Measurements from ENCODE around the gene MAP7D2. TPM values are rescaled to one million over a fixed set of nuclear protein-coding genes. Genes with fewer than 3 reads are reported as not detected.

Gene MAP7D2
- total RNA-seq, 2 experiments from 2014 or later = 0.13 to 0.21 TPM

GRCh38 chrX:20111271-20111670 lies 5.4 kb downstream of the MAP7D2 start:
- no peaks in the 10 kb centered on the region for H3K36me3 Mint-ChIP-seq (ENCODE audit: low read depth)
- DNase-seq (no peak), ATAC-seq (no peak)
- POLR2A ChIA-PET = no interaction called here
- H3K4me1 Mint-ChIP-seq (ENCODE audit: low read depth) = peaks cover 13% of the 10 kb centered on the region
- CTCF ChIA-PET = no interaction called here
- no peaks in the 10 kb centered on the region for H3K9me3 Mint-ChIP-seq (ENCODE audit: insufficient read depth)
- H3K27me3 Mint-ChIP-seq (ENCODE audit: low read depth) = peaks cover 5% of the 10 kb centered on the region
- no peak overlapping the region for H3K4me3 Mint-ChIP-seq
- H3K27ac Mint-ChIP-seq = no peak overlapping the region

GRCh38 chrX:20101934-20102581 lies 14.6 kb downstream of the MAP7D2 start:
- H3K27me3 Mint-ChIP-seq (ENCODE audit: low read depth) = peaks cover 4% of the 10 kb centered on the region
- CTCF ChIA-PET = no interaction called here
- H3K4me1 Mint-ChIP-seq (ENCODE audit: low read depth) = no peaks in the 10 kb centered on the region
- DNase-seq (no peak), ATAC-seq (no peak)
- no peak overlapping the region for H3K27ac Mint-ChIP-seq
- no peaks in the 10 kb centered on the region for H3K9me3 Mint-ChIP-seq (ENCODE audit: insufficient read depth)
- H3K36me3 Mint-ChIP-seq (ENCODE audit: low read depth) = no peaks in the 10 kb centered on the region
- no peak overlapping the region for H3K4me3 Mint-ChIP-seq
- POLR2A ChIA-PET = no interaction called here

- ChIA-PET POLR2A (no interaction called here), CTCF (interaction anchor here (0.7 kb wide), 1 partner anchor 12 kb away, joined by 3 read pairs; no protein-coding TSS in a partner anchor)
- Mint-ChIP-seq H3K36me3 (ENCODE audit: low read depth) (no peaks in the 10 kb centered on the region), H3K27me3 (ENCODE audit: low read depth) (no peaks in the 10 kb centered on the region), H3K4me3 (no peak overlapping the region), H3K27ac (no peak overlapping the region), H3K9me3 (ENCODE audit: insufficient read depth) (no peaks in the 10 kb centered on the region), H3K4me1 (ENCODE audit: low read depth) (no peaks in the 10 kb centered on the region)
- ATAC-seq (no peak), DNase-seq (no peak)
Measured at GRCh38 chrX:20091499-20091898, 25.2 kb downstream of the MAP7D2 start.

GRCh38 chrX:20089845-20090244 lies 26.9 kb downstream of the MAP7D2 start:
- no peak for DNase-seq
- no peak overlapping the region for H3K4me3 Mint-ChIP-seq
- no peak overlapping the region for H3K27ac Mint-ChIP-seq
- ChIA-PET CTCF (no interaction called here), POLR2A (no interaction called here)
- no peak for ATAC-seq
- H3K36me3 Mint-ChIP-seq (ENCODE audit: low read depth) = no peaks in the 10 kb centered on the region
- no peaks in the 10 kb centered on the region for H3K4me1 Mint-ChIP-seq (ENCODE audit: low read depth)
- no peaks in the 10 kb centered on the region for H3K27me3 Mint-ChIP-seq (ENCODE audit: low read depth)
- no peaks in the 10 kb centered on the region for H3K9me3 Mint-ChIP-seq (ENCODE audit: insufficient read depth)

- Mint-ChIP-seq H3K27ac (no peak overlapping the region), H3K27me3 (ENCODE audit: low read depth) (no peaks in the 10 kb centered on the region), H3K4me1 (ENCODE audit: low read depth) (no peaks in the 10 kb centered on the region), H3K36me3 (ENCODE audit: low read depth) (no peaks in the 10 kb centered on the region), H3K9me3 (ENCODE audit: insufficient read depth) (no peaks in the 10 kb centered on the region), H3K4me3 (no peak overlapping the region)
- ChIA-PET POLR2A (no interaction called here), CTCF (interaction anchor here (1.1 kb wide), 1 partner anchor 175 kb away, joined by 3 read pairs; no protein-coding TSS in a partner anchor)
- DNase-seq (no peak), ATAC-seq (no peak)
Measured at GRCh38 chrX:20080277-20080676, 36.4 kb downstream of the MAP7D2 start.

- H3K4me3 Mint-ChIP-seq = no peak overlapping the region
- ChIA-PET POLR2A (no interaction called here), CTCF (interaction anchor here (3.3 kb wide), 1 partner anchor 167 kb away, joined by 10 read pairs; no protein-coding TSS in a partner anchor)
Measured at GRCh38 chrX:20071511-20072079, 45.1 kb downstream of the MAP7D2 start.

GRCh38 chrX:20067709-20068561 lies 48.8 kb downstream of the MAP7D2 start:
- DNase-seq (no peak), ATAC-seq (no peak)
- ChIA-PET CTCF (interaction anchor here (0.8 to 4.0 kb wide), 4 partner anchors 10 to 696 kb away, joined by 3 to 34 read pairs (median 3); no protein-coding TSS in a partner anchor), POLR2A (no interaction called here)
- Mint-ChIP-seq H3K9me3 (ENCODE audit: insufficient read depth) (no peaks in the 10 kb centered on the region), H3K4me1 (ENCODE audit: low read depth) (no peaks in the 10 kb centered on the region), H3K27me3 (ENCODE audit: low read depth) (peaks cover 6% of the 10 kb centered on the region), H3K36me3 (ENCODE audit: low read depth) (no peaks in the 10 kb centered on the region), H3K4me3 (no peak overlapping the region), H3K27ac (no peak overlapping the region)

More at GRCh38 chrX:20071511-20072079, 45.1 kb downstream of the MAP7D2 start:
- Mint-ChIP-seq H3K27ac (no peak overlapping the region), H3K4me1 (ENCODE audit: low read depth) (no peaks in the 10 kb centered on the region), H3K27me3 (ENCODE audit: low read depth) (peaks cover 6% of the 10 kb centered on the region), H3K36me3 (ENCODE audit: low read depth) (no peaks in the 10 kb centered on the region), H3K9me3 (ENCODE audit: insufficient read depth) (no peaks in the 10 kb centered on the region)
- ATAC-seq = no peak
- DNase-seq = no peak

- ChIA-PET POLR2A (interaction anchor here (0.6 kb wide), 1 partner anchor 707 kb away, joined by 3 read pairs; no protein-coding TSS in a partner anchor), CTCF (interaction anchor here (0.8 to 4.0 kb wide), 3 partner anchors 9 to 163 kb away, joined by 3 to 34 read pairs (median 3); no protein-coding TSS in a partner anchor)
- Mint-ChIP-seq H3K4me1 (ENCODE audit: low read depth) (peaks cover 1% of the 10 kb centered on the region), H3K4me3 (no peak overlapping the region), H3K27me3 (ENCODE audit: low read depth) (peaks cover 4% of the 10 kb centered on the region), H3K36me3 (ENCODE audit: low read depth) (no peaks in the 10 kb centered on the region), H3K27ac (no peak overlapping the region), H3K9me3 (ENCODE audit: insufficient read depth) (no peaks in the 10 kb centered on the region)
- DNase-seq (peak; percentile 38), ATAC-seq (peak; percentile 51)
Measured at GRCh38 chrX:20066968-20067708, 49.6 kb downstream of the MAP7D2 start.

- POLR2A ChIA-PET = no interaction called here
- Mint-ChIP-seq H3K27ac (no peak overlapping the region), H3K4me1 (ENCODE audit: low read depth) (peaks cover 21% of the 10 kb centered on the region), H3K4me3 (no peak overlapping the region), H3K9me3 (ENCODE audit: insufficient read depth) (no peaks in the 10 kb centered on the region), H3K36me3 (ENCODE audit: low read depth) (no peaks in the 10 kb centered on the region), H3K27me3 (ENCODE audit: low read depth) (peaks cover 3% of the 10 kb centered on the region)
- no peak for ATAC-seq
- no peak for DNase-seq
- CTCF ChIA-PET = interaction anchor here (1.0 to 4.1 kb wide), 5 partner anchors 12 to 352 kb away, joined by 3 to 27 read pairs (median 3); no protein-coding TSS in a partner anchor
Measured at GRCh38 chrX:20063716-20064351, 52.9 kb downstream of the MAP7D2 start.

GRCh38 chrX:20063153-20063552 lies 53.6 kb downstream of the MAP7D2 start:
- ChIA-PET POLR2A (no interaction called here), CTCF (interaction anchor here (1.0 to 4.1 kb wide), 5 partner anchors 12 to 351 kb away, joined by 3 to 27 read pairs (median 3); no protein-coding TSS in a partner anchor)
- no peaks in the 10 kb centered on the region for H3K9me3 Mint-ChIP-seq (ENCODE audit: insufficient read depth)
- H3K4me3 Mint-ChIP-seq = no peak overlapping the region
- no peak overlapping the region for H3K27ac Mint-ChIP-seq
- H3K4me1 Mint-ChIP-seq (ENCODE audit: low read depth) = peaks cover 21% of the 10 kb centered on the region
- DNase-seq = no peak
- H3K27me3 Mint-ChIP-seq (ENCODE audit: low read depth) = no peaks in the 10 kb centered on the region
- H3K36me3 Mint-ChIP-seq (ENCODE audit: low read depth) = no peaks in the 10 kb centered on the region
- no peak for ATAC-seq

- Mint-ChIP-seq H3K4me3 (no peak overlapping the region), H3K27me3 (ENCODE audit: low read depth) (no peaks in the 10 kb centered on the region), H3K27ac (no peak overlapping the region), H3K4me1 (ENCODE audit: low read depth) (peaks cover 21% of the 10 kb centered on the region), H3K9me3 (ENCODE audit: insufficient read depth) (no peaks in the 10 kb centered on the region), H3K36me3 (ENCODE audit: low read depth) (no peaks in the 10 kb centered on the region)
- ATAC-seq (no peak), DNase-seq (no peak)
- ChIA-PET CTCF (interaction anchor here (1.3 to 4.1 kb wide), 2 partner anchors 157 to 689 kb away, joined by 4 to 27 read pairs; no protein-coding TSS in a partner anchor), POLR2A (no interaction called here)
Measured at GRCh38 chrX:20061855-20062254, 54.9 kb downstream of the MAP7D2 start.

Data from activated CD8-positive, alpha-beta T cell treated with anti-CD3 and anti-CD28 coated beads, Interleukin-2, amount 10 ng/mL, durations not matched to agents 7 days and 5 days (primary cell).